ENCODE measurements around the gene RMDN2.

GRCh38 chr2:37926635-37927034, 1.5 kb downstream of the RMDN2 start:
- no peak for TF ChIP-seq CTCF (IDR thresholded peaks at IDR 0.05)
- TF ChIP-seq SMC3 (IDR thresholded peaks at IDR 0.05), result no peak
- TF ChIP-seq RAD21 (conservative IDR thresholded peaks at IDR 0.05 in 1 of 2, IDR thresholded peaks at IDR 0.05 in 1 of 2), result no peak
- no peak for TF ChIP-seq BCL3 (IDR thresholded peaks at IDR 0.05)
- TF ChIP-seq USF2 (IDR thresholded peaks at IDR 0.05), result no peak
- no peak for TF ChIP-seq CBX8 (IDR thresholded peaks at IDR 0.05)
- TF ChIP-seq POLR2A (IDR thresholded peaks at IDR 0.05; ENCODE audit: low read length), result no peak
- no peak for TF ChIP-seq RNF2 (IDR thresholded peaks at IDR 0.05; ENCODE audit: borderline replicate concordance, low read depth)
- no peak for TF ChIP-seq CHD2 (IDR thresholded peaks at IDR 0.05; ENCODE audit: low read length, partially characterized antibody)
- no peak for TF ChIP-seq MAX (IDR thresholded peaks at IDR 0.05)
- TF ChIP-seq CEBPB (IDR thresholded peaks at IDR 0.05), result no peak
- TF ChIP-seq RFX5 (IDR thresholded peaks at IDR 0.05), result no peak
- no peak for TF ChIP-seq EP300 (IDR thresholded peaks at IDR 0.05)
